MCF 10A (cell line): ENCODE measurements around the gene UGCG. TPM values are rescaled to one million over a fixed set of nuclear protein-coding genes. Genes with fewer than 3 reads are reported as not detected.
A peak's percentile ranks its signal among the peaks of the same experiment; 100 is the strongest.

Experiments
- BruUV-seq: library from RNA; stranded (reverse); fragments of 400-500 nt; replicated peaks from 2 replicates; lab custom pipeline; 2021; lab: Mats Ljungman, UMichigan
- CTCF ChIA-PET: fragments of 300-600 bp; sonication (Branson Sonifier 250); formaldehyde crosslinking; extraction: SDS; loops from one replicate; lab custom pipeline; 2021; ENCODE audit warnings: antibody characterized with exemption, inconsistent platforms; lab: Yijun Ruan, JAX
- POLR2A ChIA-PET: fragments of 300-600, 350-650 bp; sonication (Branson Sonifier 250); formaldehyde crosslinking; extraction: SDS; loops from one replicate; lab custom pipeline; 2020; ENCODE audit warnings: antibody characterized with exemption, inconsistent platforms; lab: Yijun Ruan, JAX
- DNase-seq: peaks from one replicate; pipeline ENCODE4 v3.0.0-alpha.2; 2018; ENCODE audit not compliant: unreplicated experiment
- H3K27ac Mint-ChIP-seq: one replicate; pipeline ENCODE4 v1.8.0; 2022; ENCODE audit warnings: mild to moderate bottlenecking, low read depth, mixed read lengths; ENCODE audit not compliant: unreplicated experiment
- H3K27me3 Mint-ChIP-seq: one replicate; pipeline ENCODE4 v1.8.0; 2022; ENCODE audit warnings: mixed read lengths; ENCODE audit not compliant: insufficient read depth, unreplicated experiment
- H3K36me3 Mint-ChIP-seq: one replicate; pipeline ENCODE4 v1.8.0; 2022; ENCODE audit warnings: mild to moderate bottlenecking, moderate library complexity, mixed read lengths; ENCODE audit not compliant: insufficient read depth, unreplicated experiment
- H3K4me1 Mint-ChIP-seq: one replicate; pipeline ENCODE4 v1.8.0; 2022; ENCODE audit warnings: mixed read lengths; ENCODE audit not compliant: insufficient read depth, unreplicated experiment
- H3K4me3 Mint-ChIP-seq: one replicate; pipeline ENCODE4 v1.8.0; 2022; ENCODE audit warnings: mild to moderate bottlenecking, moderate library complexity, mixed read lengths; ENCODE audit not compliant: unreplicated experiment
- H3K9me3 Mint-ChIP-seq: one replicate; pipeline ENCODE4 v1.8.0; 2022; ENCODE audit warnings: mixed read lengths; ENCODE audit not compliant: unreplicated experiment
- intact Hi-C: fragments of 100-400 bp; cut with micrococcal nuclease; formaldehyde crosslinking; loops from 2 replicates; pipeline ENCODE4 v1.14.1; 2022
- total RNA-seq: library from RNA; stranded (reverse); gene quantifications from 2 replicates; pipeline ENCODE4 v1.2.3, GENCODE V29; 2022
- TF ChIP-seq, protein P1 (sequence below): fragments of 200-600 bp; IDR thresholded peaks from one replicate; pipeline ENCODE4 v1.8.0; 2022; ENCODE audit warnings: antibody characterized with exemption, mild to moderate bottlenecking; ENCODE audit not compliant: unreplicated experiment

Gene UGCG
- total RNA-seq, 1 experiment from 2014 or later, result 29.5 TPM

DNA sequence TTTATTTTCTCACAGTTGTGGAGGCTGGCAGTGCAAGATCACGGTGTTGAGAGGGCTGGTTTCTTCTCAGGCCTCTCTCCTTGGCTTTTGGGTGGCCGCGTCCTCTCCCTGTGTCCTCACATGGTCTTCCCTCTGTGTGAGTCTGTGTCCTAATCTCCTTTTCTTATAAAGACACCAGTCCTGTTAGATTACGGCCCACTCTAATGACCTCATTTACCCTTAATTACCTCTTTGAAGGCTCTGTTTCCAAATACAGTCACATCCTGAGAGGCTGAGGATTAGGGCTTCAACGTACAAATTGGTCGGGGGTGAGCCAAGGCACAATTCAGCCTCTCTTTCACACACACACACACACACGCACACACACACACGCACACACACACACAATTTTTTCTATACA, 73.0 kb downstream of the UGCG start:
- no peak overlapping the region for H3K4me3 Mint-ChIP-seq
- ChIA-PET CTCF (interaction anchor here (0.6 kb wide), 1 partner anchor 298 kb away, joined by 3 read pairs; no protein-coding TSS in a partner anchor), POLR2A (interaction anchor here (1.2 to 1.3 kb wide), 2 partner anchors 8 to 9 kb away, joined by 4 to 5 read pairs; no protein-coding TSS in a partner anchor)
- DNase-seq, result no peak
- no peaks in the 10 kb centered on the region for H3K27me3 Mint-ChIP-seq
- intact Hi-C loops, result loop anchor here (5.0 kb wide), 1 partner anchor 43 kb away; no protein-coding TSS in a partner anchor
- H3K9me3 Mint-ChIP-seq, result no peaks in the 10 kb centered on the region
- H3K4me1 Mint-ChIP-seq, result peaks cover 23% of the 10 kb centered on the region
- no TSS peak for BruUV-seq
- TF ChIP-seq, protein P1, sequence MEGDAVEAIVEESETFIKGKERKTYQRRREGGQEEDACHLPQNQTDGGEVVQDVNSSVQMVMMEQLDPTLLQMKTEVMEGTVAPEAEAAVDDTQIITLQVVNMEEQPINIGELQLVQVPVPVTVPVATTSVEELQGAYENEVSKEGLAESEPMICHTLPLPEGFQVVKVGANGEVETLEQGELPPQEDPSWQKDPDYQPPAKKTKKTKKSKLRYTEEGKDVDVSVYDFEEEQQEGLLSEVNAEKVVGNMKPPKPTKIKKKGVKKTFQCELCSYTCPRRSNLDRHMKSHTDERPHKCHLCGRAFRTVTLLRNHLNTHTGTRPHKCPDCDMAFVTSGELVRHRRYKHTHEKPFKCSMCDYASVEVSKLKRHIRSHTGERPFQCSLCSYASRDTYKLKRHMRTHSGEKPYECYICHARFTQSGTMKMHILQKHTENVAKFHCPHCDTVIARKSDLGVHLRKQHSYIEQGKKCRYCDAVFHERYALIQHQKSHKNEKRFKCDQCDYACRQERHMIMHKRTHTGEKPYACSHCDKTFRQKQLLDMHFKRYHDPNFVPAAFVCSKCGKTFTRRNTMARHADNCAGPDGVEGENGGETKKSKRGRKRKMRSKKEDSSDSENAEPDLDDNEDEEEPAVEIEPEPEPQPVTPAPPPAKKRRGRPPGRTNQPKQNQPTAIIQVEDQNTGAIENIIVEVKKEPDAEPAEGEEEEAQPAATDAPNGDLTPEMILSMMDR, result no peak
- H3K36me3 Mint-ChIP-seq, result peaks cover 13% of the 10 kb centered on the region
- no peak overlapping the region for H3K27ac Mint-ChIP-seq

DNA sequence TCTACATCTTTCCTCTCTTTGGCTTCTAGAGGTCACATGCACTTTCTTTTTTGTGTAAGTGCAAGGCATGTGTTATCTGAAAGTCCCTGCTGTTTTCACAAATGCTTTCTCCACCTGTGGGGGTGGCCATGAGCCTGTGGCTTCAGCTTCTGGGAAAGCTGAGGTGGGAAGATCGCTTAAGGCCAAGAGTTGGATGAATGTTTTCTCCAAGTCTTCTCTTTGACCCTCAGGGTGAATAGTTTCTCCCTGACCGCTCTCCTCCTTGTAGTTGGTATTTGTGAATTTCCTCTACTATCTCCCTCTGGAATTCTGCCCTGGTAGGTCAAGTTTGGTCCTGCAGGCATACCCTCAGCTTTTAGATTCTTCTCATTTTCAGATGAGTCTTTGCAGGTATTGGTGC, 74.2 kb downstream of the UGCG start:
- no peak overlapping the region for H3K4me3 Mint-ChIP-seq
- no peaks in the 10 kb centered on the region for H3K9me3 Mint-ChIP-seq
- H3K27ac Mint-ChIP-seq, result no peak overlapping the region
- POLR2A ChIA-PET, result interaction anchor here (0.5 to 1.7 kb wide), 7 partner anchors 8 to 307 kb away, joined by 3 to 5 read pairs (median 3); no protein-coding TSS in a partner anchor
- no TSS peak for BruUV-seq
- no peak for DNase-seq
- CTCF ChIA-PET, result no interaction called here
- H3K36me3 Mint-ChIP-seq, result peaks cover 5% of the 10 kb centered on the region
- intact Hi-C loops, result no loop called here
- no peaks in the 10 kb centered on the region for H3K27me3 Mint-ChIP-seq
- peaks cover 15% of the 10 kb centered on the region for H3K4me1 Mint-ChIP-seq
- TF ChIP-seq, protein P1, result no peak

DNA sequence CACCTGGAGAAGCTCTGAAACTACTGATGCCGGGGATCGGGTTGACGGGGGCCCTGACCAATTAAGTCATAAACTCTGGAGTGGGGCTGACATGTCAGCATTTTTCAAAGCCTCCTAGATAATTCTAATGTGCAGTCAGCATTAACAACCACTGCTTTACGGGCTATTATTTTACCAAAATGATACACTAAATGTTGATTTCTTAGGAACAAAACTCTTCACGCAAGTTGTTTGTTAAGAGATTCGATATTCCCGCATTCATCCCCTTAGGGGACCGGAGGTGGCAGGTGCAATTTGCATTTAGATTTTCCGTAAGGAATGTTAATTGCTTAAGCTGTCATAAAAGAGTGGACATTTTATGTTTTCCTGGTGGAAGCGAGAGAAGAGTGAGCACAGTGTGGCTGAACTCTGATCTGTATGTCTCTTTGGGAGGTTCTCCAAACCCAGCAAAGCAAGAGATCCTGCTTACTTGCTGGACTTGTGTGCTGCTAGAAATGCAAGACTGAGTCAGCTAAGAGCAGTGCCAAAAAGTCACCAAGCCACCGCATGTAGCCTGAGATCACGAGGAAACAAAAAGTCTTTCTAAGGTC, 77.6 kb downstream of the UGCG start:
- BruUV-seq, result no TSS peak
- no peaks in the 10 kb centered on the region for H3K9me3 Mint-ChIP-seq
- H3K27ac Mint-ChIP-seq, result peak overlapping the region; percentile 55

GRCh38 chr9:111975709-111976108, 79.1 kb downstream of the UGCG start:
- Mint-ChIP-seq H3K27me3 (no peaks in the 10 kb centered on the region), H3K36me3 (no peaks in the 10 kb centered on the region), H3K4me3 (no peak overlapping the region), H3K27ac (no peak overlapping the region), H3K9me3 (no peaks in the 10 kb centered on the region), H3K4me1 (peaks cover 20% of the 10 kb centered on the region)
- no TSS peak for BruUV-seq
- CTCF ChIA-PET, result interaction anchor here (0.6 kb wide), 1 partner anchor 91 kb away, joined by 4 read pairs; no protein-coding TSS in a partner anchor
- TF ChIP-seq, protein P1, result peak; percentile 5
- intact Hi-C loops, result no loop called here
- DNase-seq, result peak; percentile 36
- POLR2A ChIA-PET, result interaction anchor here (1.2 kb wide), 1 partner anchor 79 kb away, joined by 5 read pairs; the partner anchor contains the start of gene UGCG

More for the DNA sequence above, 77.6 kb downstream of the UGCG start:
- intact Hi-C loops, result no loop called here
- ChIA-PET CTCF (no interaction called here), POLR2A (interaction anchor here (0.6 to 1.0 kb wide), 3 partner anchors 38 to 660 kb away, joined by 3 to 4 read pairs (median 3); no protein-coding TSS in a partner anchor)
- H3K4me1 Mint-ChIP-seq, result peaks cover 14% of the 10 kb centered on the region
- H3K27me3 Mint-ChIP-seq, result no peaks in the 10 kb centered on the region
- no peaks in the 10 kb centered on the region for H3K36me3 Mint-ChIP-seq
- DNase-seq, result peak; percentile 33
- TF ChIP-seq, protein P1, result no peak
- no peak overlapping the region for H3K4me3 Mint-ChIP-seq
